Activated CD8-positive, alpha-beta memory T cell treated with anti-CD3 and anti-CD28 coated beads, Interleukin-2, amount 50 U/mL, for 1 hour (primary cell): ENCODE measurements around the gene ANGPTL2.

Experiments
- DNase-seq: peaks from one replicate; pipeline ENCODE4 v3.0.0-alpha.2; 2020; ENCODE audit errors: extremely low read depth

ANGPTL2 gene

GRCh38 chr9:127136880-127137639 is 14.6 kb upstream of the ANGPTL2 start:
- no peak for DNase-seq

DNA sequence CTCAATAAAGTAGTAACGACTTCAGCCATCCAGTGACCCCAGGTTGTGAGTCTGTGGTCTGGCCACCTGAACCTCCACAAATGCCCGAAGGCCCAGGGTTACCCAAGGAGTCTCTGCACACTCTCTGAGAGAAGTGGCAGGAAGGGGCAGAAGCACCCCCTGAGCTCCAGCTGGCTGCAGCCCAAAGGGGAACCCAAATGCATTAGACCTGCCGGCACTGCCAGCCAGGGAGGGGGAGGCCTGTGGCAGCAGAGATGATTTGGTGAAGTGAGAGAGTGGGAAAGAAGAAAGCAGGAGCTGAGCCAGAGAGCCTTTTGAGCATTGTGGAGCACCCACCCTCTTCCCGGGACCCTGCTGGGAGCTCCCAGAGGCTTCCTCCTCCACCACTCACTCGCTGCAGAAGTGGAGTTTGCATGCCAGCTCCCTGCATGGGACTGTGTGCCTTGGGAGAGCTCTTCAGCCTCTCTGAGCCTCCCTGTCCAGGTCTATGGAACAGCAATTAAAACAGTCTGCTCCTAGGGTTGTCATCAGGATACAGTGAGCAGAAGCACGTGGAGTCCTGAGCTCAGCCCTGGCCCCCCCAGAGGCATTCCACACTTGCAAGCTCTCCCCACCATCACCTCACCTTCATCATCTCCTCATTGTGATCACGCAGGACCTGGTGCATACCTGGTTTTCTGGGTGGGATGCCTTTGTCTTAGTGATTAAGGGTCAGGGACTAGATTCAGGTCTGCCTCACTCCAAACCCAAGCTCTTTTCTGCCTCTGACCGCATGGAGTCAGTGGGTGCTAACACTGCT is 13.8 kb upstream of the ANGPTL2 start:
- no peak for DNase-seq

DNA sequence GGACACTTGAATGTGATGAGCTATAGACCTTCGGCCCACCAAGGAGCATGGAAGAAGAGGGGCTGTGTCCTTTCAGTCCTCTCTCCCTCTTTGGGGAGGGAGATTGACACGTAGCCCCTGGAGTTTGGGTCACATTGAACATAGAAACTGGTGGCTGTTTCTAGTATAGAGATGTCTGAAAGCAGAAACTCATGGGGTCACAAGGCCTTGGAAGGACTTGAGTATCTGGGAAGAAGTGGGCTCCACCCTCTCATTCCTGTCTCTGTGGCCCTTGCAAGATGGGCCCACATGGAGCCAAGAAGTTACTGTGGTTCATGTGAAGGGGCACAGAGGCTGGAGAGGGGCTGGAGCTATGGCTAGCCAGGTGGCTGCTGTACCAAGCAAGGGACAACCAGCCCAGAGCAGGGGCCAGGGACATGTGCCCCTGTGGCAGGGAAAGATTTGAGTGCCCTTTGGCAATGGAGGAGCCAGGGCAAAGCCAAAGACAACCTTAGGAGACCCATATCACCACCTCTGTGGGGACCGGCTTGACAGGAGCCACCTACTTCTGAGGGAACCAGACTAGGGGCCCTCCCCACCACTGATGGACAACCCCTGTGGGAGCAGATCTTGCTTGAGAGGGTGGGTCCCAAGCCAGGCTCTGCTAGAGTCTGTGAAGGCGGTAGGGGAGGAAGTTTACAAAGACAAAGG is 12.8 kb upstream of the ANGPTL2 start:
- no peak for DNase-seq

- DNase-seq = no peak
These were observed 11.3 kb upstream of the ANGPTL2 start for GRCh38 chr9:127133739-127134167.

DNA sequence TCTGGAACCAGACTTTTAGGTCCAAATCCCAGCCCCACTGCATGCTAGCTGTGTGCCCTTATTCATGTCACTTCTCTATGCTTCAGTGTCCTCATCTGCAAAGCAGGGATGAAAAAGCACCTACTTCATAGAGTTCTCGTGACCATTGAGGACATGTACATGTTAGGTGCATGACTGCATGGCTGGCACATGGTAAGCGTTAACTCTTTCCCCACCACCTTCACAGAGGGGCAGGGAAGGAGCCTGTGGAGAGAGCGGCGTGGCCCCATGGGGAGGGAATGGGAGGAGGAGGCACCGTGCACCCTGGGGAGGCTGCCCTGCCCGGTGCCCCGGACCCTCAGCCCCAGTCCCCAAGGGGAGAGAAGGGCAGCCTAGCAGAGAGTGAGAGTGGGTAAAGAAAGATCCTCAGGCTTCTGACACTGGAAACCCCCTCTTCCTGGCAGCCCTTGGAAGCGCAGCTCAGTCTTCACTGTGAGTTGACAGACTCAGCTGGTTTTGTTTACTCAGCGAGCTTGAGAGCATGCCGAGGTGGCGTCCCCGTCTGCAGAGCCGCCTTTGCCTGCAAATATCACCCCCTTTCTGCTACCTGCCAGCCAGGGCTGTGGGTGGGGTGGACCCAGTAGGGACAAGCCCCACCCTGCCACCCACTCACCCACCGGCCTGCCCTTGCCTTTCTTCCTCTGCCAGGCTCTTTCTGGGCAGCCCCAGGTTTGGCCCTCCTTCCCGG is 10.6 kb upstream of the ANGPTL2 start:
- no peak for DNase-seq

- DNase-seq = no peak
These were observed 9.9 kb upstream of the ANGPTL2 start for GRCh38 chr9:127132375-127132774.

- no peak for DNase-seq
These were observed 9.4 kb upstream of the ANGPTL2 start for GRCh38 chr9:127131871-127132270.

- no peak for DNase-seq
These were observed 8.5 kb upstream of the ANGPTL2 start for GRCh38 chr9:127130661-127131538.

- DNase-seq = no peak
These were observed 7.8 kb upstream of the ANGPTL2 start for GRCh38 chr9:127130235-127130634.

- DNase-seq = no peak
These were observed 7.3 kb upstream of the ANGPTL2 start for GRCh38 chr9:127129718-127130085.

DNA sequence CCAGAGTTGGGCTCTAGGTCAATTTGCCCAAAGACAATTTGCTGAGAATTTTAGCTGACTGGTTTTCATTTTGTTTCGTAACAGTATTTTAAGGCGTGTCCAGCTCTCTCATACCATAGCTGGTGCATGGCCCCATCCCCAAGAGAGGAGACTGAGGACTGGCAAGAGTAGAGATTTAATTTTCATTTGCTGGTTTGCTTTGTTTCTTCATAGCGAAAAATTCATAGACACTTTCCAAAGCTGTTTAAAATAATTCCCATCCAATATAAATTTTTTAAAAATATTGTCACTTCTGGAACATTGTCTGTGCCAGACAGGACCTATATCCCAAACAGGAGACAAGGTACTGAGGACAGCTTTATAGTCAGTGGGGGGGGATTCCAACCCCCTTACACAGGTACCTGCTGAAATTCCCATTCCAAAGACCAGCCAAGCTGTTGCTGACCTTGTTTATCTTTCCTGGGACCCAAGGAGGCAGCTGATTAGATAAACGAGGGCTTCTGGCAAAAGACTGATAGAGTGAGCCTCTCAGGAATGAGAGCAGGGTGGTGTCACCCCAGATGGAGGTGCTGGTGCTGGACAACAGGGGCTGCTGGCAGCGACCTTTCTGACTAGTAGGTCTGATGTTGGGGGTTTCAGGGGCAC is 6.8 kb upstream of the ANGPTL2 start:
- DNase-seq = no peak

GRCh38 chr9:127128341-127129072 is 6.1 kb upstream of the ANGPTL2 start:
- no peak for DNase-seq

DNA sequence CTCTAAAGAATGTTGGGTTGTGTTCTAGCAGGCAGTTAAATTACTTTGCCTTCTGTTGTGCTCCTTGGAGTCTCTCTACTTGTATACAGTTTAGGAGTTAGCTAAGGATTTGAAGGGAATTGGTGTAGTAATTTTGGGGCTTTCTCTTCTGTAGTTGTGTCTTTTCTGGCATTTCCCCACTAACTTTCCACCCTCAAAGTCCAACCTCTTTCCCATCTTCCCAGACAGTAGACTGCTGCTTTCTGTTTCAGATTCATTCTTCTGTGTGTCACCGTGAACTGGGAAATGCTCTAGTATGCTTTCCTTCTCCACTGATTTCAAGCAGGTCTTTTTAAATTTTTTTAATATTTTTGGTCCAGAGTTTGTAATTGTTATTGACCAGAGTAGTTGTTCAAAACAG is 4.5 kb upstream of the ANGPTL2 start:
- no peak for DNase-seq

DNA sequence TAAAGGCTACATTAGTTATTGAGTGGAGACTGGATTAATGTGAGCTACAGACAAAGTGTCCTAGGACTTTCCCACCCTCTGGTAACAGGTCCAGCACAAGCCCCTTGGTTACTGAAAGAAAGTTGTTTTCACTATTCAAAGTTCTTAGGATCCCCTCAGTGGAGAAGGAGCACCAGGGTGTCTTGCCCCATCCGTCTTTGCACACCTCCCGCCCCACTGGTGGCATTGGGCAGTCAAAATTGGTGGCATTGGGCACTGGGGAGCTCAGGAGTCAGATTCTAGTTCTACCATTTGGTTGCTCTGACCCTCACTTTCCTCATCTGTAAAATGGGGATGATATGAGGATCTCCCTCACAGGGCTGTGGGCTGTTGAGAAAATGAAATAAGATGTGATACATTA is 2.4 kb upstream of the ANGPTL2 start:
- no peak for DNase-seq

- DNase-seq = no peak
These were observed 1.7 kb upstream of the ANGPTL2 start for GRCh38 chr9:127124111-127124531.

DNA sequence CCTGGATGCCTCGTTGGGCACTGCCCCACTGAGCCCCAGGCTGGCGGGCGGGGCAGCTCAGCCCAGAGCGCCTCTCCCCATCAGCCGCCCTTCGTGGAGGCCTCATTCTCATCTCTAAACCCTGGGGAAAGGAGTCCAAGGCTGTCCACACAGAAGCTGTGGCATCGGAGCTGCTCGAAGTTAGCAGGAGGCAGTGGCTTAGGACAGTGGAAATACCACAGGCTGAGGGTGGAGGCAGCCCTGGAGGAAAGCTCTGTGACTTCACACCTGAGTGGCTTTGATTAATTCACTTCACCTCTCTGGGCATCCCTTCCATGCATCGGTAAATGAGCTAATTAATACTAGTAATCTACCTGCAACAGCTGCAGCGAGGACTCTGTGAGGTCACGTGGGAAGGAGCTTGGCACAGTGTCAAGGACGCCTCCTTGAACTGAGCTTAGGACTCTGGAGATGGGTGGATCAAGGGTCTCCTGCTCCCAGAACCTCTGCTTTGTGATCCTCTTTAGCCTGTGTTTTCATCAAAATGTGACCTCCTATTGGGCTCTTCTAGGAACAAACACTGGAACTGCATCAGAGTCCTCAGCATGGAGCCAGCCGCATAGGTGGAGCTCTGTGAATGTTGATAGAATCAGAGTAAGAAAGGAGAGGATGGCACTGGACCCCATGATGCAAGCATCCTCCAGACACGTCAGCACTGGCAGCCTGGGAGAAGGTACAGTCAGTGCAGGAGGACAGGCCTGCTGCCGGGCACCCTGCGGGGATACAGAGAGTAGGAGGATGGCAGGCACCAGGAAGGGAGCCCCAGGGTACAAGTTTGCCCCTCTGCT is 842 bp upstream of the ANGPTL2 start:
- DNase-seq = no peak

DNA sequence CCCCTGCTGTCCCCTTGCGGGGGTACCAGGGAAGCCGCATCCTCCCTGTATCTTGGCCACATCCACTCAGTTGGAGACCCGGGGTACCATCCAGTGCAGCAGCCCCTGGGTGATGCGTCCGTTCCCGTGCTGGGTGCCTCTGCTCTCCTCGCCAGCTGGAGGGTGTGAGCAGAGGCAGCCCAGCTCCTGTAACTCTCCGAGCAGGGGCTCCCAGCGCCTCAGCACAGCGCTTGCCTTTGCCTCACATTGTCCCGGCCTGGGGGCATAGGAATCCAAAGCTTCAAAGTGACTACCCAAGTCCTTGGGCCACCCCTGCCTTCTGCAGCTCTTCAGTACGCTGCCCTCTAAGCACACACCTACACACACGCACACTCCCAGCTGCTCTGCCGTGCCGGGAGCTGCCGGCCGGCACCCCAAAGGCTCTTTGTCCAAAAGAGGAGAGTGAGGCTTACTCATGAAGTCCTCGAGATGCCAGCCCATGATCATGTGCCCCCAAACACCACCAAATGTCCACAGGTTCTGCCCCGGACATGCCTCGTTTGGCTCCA is 733 bp downstream of the ANGPTL2 start:
- DNase-seq = no peak

- no peak for DNase-seq
These were observed 3.1 kb downstream of the ANGPTL2 start for GRCh38 chr9:127119320-127119709.
